Activated naive CD8-positive, alpha-beta T cell treated with anti-CD3 and anti-CD28 coated beads, Interleukin-2, amount 10 ng/mL, durations not matched to agents 7 days and 5 days (primary cell): ENCODE results near the gene PRR35. TPM values are rescaled to one million over a fixed set of nuclear protein-coding genes. Genes with fewer than 3 reads are reported as not detected.

Experiments
- ATAC-seq: fragments of 150-1000 bp; cut with Tn5 transposase; one replicate; pipeline ENCODE4 v1.10.0; 2021; ENCODE audit warnings: low read depth, moderate library complexity
- POLR2A ChIA-PET: fragments of 350-600 bp; sonication (Branson Sonifier 250); formaldehyde crosslinking; loops from one replicate; lab custom pipeline; 2021; ENCODE audit warnings: antibody characterized with exemption; lab: Charles Lee
- DNase-seq: peaks from one replicate; pipeline ENCODE4 v3.0.0; 2021
- H3K27ac Mint-ChIP-seq: one replicate; pipeline ENCODE4 v1.8.0; 2022; ENCODE audit warnings: mild to moderate bottlenecking, mixed read lengths
- H3K27me3 Mint-ChIP-seq: one replicate; pipeline ENCODE4 v1.8.0; 2022; ENCODE audit warnings: mild to moderate bottlenecking, moderate library complexity, mixed read lengths
- H3K36me3 Mint-ChIP-seq: one replicate; pipeline ENCODE4 v1.8.0; 2021; ENCODE audit warnings: mild to moderate bottlenecking, mixed read lengths
- H3K4me1 Mint-ChIP-seq: one replicate; pipeline ENCODE4 v1.8.0; 2021; ENCODE audit warnings: mixed read lengths
- H3K4me3 Mint-ChIP-seq: one replicate; pipeline ENCODE4 v1.8.0; 2022; ENCODE audit warnings: mild to moderate bottlenecking, moderate library complexity, mixed read lengths
- H3K9me3 Mint-ChIP-seq: one replicate; pipeline ENCODE4 v1.8.0; 2021; ENCODE audit warnings: mixed read lengths
- total RNA-seq, 2 experiments: library from RNA; stranded (reverse); gene quantifications; one replicate each; pipeline ENCODE4 v1.2.3, GENCODE V29; 2021

The PRR35 gene
- total RNA-seq, 2 experiments from 2014 or later, result not detected

- peak overlapping the region; percentile 99 for H3K27ac Mint-ChIP-seq
- H3K9me3 Mint-ChIP-seq, result no peaks in the 10 kb centered on the region
- H3K36me3 Mint-ChIP-seq, result no peaks in the 10 kb centered on the region
- POLR2A ChIA-PET, result interaction anchor here (0.9 to 2.2 kb wide), 8 partner anchors 9 to 1566 kb away, joined by 3 to 8 read pairs (median 4); partner anchors contain the start of genes CAPN15, JMJD8, METTL26 and NHLRC4
- peak overlapping the region; percentile 99 for H3K4me3 Mint-ChIP-seq
- peak; percentile 99 for DNase-seq
- H3K27me3 Mint-ChIP-seq, result no peaks in the 10 kb centered on the region
- peak; percentile 74 for ATAC-seq
- H3K4me1 Mint-ChIP-seq, result peaks cover 19% of the 10 kb centered on the region
Observed at GRCh38 chr16:588889-589657, 28.9 kb downstream of the PRR35 start.

GRCh38 chr16:589658-590187, 29.5 kb downstream of the PRR35 start, which contains the start of gene RAB40C:
TSS of gene RAB40C (plus strand) at chr16:590066. CDS start at chr16:590292, 226 bp downstream.
- Mint-ChIP-seq H3K4me3 (peak within 1 kb of the TSS; percentile 99), H3K27ac (peak within 1 kb of the TSS; percentile 99), H3K27me3 (no peaks in the 10 kb centered on the region), H3K4me1 (peaks cover 19% of the 10 kb centered on the region), H3K9me3 (no peaks in the 10 kb centered on the region), H3K36me3 (no peaks in the 10 kb centered on the region)
- POLR2A ChIA-PET, result interaction anchor here (1.0 to 1.3 kb wide), 2 partner anchors 9 to 47 kb away, joined by 5 read pairs; no protein-coding TSS in a partner anchor
- ATAC-seq (peak; percentile 85), DNase-seq (peak; percentile 97)

- peak overlapping the region; percentile 67 for H3K27ac Mint-ChIP-seq
- peak overlapping the region; percentile 83 for H3K4me3 Mint-ChIP-seq
- peaks cover 19% of the 10 kb centered on the region for H3K4me1 Mint-ChIP-seq
- POLR2A ChIA-PET, result interaction anchor here (1.0 to 1.3 kb wide), 2 partner anchors 8 to 46 kb away, joined by 5 read pairs; no protein-coding TSS in a partner anchor
- no peaks in the 10 kb centered on the region for H3K9me3 Mint-ChIP-seq
- ATAC-seq (peak; percentile 2), DNase-seq (no peak)
- H3K36me3 Mint-ChIP-seq, result no peaks in the 10 kb centered on the region
- H3K27me3 Mint-ChIP-seq, result no peaks in the 10 kb centered on the region
Observed at GRCh38 chr16:590188-590814, 30.1 kb downstream of the PRR35 start.

GRCh38 chr16:590815-591200, 30.6 kb downstream of the PRR35 start:
- H3K9me3 Mint-ChIP-seq, result no peaks in the 10 kb centered on the region
- POLR2A ChIA-PET, result interaction anchor here (1.0 to 1.3 kb wide), 2 partner anchors 8 to 46 kb away, joined by 5 read pairs; no protein-coding TSS in a partner anchor
- H3K4me1 Mint-ChIP-seq, result peaks cover 19% of the 10 kb centered on the region
- H3K27me3 Mint-ChIP-seq, result no peaks in the 10 kb centered on the region
- DNase-seq (no peak), ATAC-seq (no peak)
- H3K27ac Mint-ChIP-seq, result peak overlapping the region; percentile 67
- H3K4me3 Mint-ChIP-seq, result peak overlapping the region; percentile 83
- no peaks in the 10 kb centered on the region for H3K36me3 Mint-ChIP-seq

- H3K4me1 Mint-ChIP-seq, result peaks cover 19% of the 10 kb centered on the region
- DNase-seq (no peak), ATAC-seq (no peak)
- peak overlapping the region; percentile 83 for H3K4me3 Mint-ChIP-seq
- no peaks in the 10 kb centered on the region for H3K36me3 Mint-ChIP-seq
- POLR2A ChIA-PET, result no interaction called here
- H3K9me3 Mint-ChIP-seq, result no peaks in the 10 kb centered on the region
- H3K27me3 Mint-ChIP-seq, result no peaks in the 10 kb centered on the region
- peak overlapping the region; percentile 67 for H3K27ac Mint-ChIP-seq
Observed at GRCh38 chr16:591231-591630, 31.0 kb downstream of the PRR35 start.

- no peaks in the 10 kb centered on the region for H3K27me3 Mint-ChIP-seq
- no peak for DNase-seq
- ATAC-seq, result no peak
- peaks cover 17% of the 10 kb centered on the region for H3K4me1 Mint-ChIP-seq
- POLR2A ChIA-PET, result no interaction called here
- peaks cover 5% of the 10 kb centered on the region for H3K36me3 Mint-ChIP-seq
- no peak overlapping the region for H3K27ac Mint-ChIP-seq
- no peaks in the 10 kb centered on the region for H3K9me3 Mint-ChIP-seq
- H3K4me3 Mint-ChIP-seq, result no peak overlapping the region
Observed at GRCh38 chr16:591892-592517, 31.8 kb downstream of the PRR35 start.

- Mint-ChIP-seq H3K27ac (no peak overlapping the region), H3K27me3 (no peaks in the 10 kb centered on the region), H3K36me3 (peaks cover 5% of the 10 kb centered on the region), H3K4me3 (no peak overlapping the region), H3K4me1 (peaks cover 17% of the 10 kb centered on the region), H3K9me3 (no peaks in the 10 kb centered on the region)
- DNase-seq (no peak), ATAC-seq (no peak)
- POLR2A ChIA-PET, result interaction anchor here (1.1 kb wide), 1 partner anchor 1372 kb away, joined by 3 read pairs; the partner anchor contains the start of gene RPS2
Observed at GRCh38 chr16:592518-593306, 32.5 kb downstream of the PRR35 start.

GRCh38 chr16:593406-593805, 33.2 kb downstream of the PRR35 start:
- POLR2A ChIA-PET, result interaction anchor here (1.1 kb wide), 1 partner anchor 1372 kb away, joined by 3 read pairs; the partner anchor contains the start of gene RPS2

GRCh38 chr16:593807-594206, 33.6 kb downstream of the PRR35 start:
- Mint-ChIP-seq H3K4me3 (no peak overlapping the region), H3K27me3 (no peaks in the 10 kb centered on the region), H3K9me3 (no peaks in the 10 kb centered on the region), H3K27ac (no peak overlapping the region), H3K4me1 (peaks cover 13% of the 10 kb centered on the region), H3K36me3 (peaks cover 8% of the 10 kb centered on the region)
- no peak for DNase-seq
- POLR2A ChIA-PET, result interaction anchor here (1.1 kb wide), 1 partner anchor 1371 kb away, joined by 3 read pairs; the partner anchor contains the start of gene RPS2
- ATAC-seq, result no peak

More at GRCh38 chr16:593406-593805, 33.2 kb downstream of the PRR35 start:
- peaks cover 5% of the 10 kb centered on the region for H3K36me3 Mint-ChIP-seq
- no peaks in the 10 kb centered on the region for H3K27me3 Mint-ChIP-seq
- H3K4me1 Mint-ChIP-seq, result peaks cover 13% of the 10 kb centered on the region
- no peaks in the 10 kb centered on the region for H3K9me3 Mint-ChIP-seq
- no peak for DNase-seq
- ATAC-seq, result no peak
- no peak overlapping the region for H3K27ac Mint-ChIP-seq
- H3K4me3 Mint-ChIP-seq, result no peak overlapping the region

- peaks cover 9% of the 10 kb centered on the region for H3K36me3 Mint-ChIP-seq
- no peak overlapping the region for H3K27ac Mint-ChIP-seq
- ATAC-seq, result no peak
- no peaks in the 10 kb centered on the region for H3K27me3 Mint-ChIP-seq
- no peak overlapping the region for H3K4me3 Mint-ChIP-seq
- POLR2A ChIA-PET, result no interaction called here
- peaks cover 13% of the 10 kb centered on the region for H3K4me1 Mint-ChIP-seq
- DNase-seq, result no peak
- no peaks in the 10 kb centered on the region for H3K9me3 Mint-ChIP-seq
Observed at GRCh38 chr16:595094-595528, 34.9 kb downstream of the PRR35 start.

- Mint-ChIP-seq H3K27ac (no peak overlapping the region), H3K36me3 (peaks cover 9% of the 10 kb centered on the region), H3K4me1 (peaks cover 7% of the 10 kb centered on the region), H3K4me3 (no peak overlapping the region), H3K9me3 (no peaks in the 10 kb centered on the region), H3K27me3 (no peaks in the 10 kb centered on the region)
- POLR2A ChIA-PET, result interaction anchor here (1.0 kb wide), 1 partner anchor 8 kb away, joined by 3 read pairs; no protein-coding TSS in a partner anchor
- no peak for ATAC-seq
- DNase-seq, result no peak
Observed at GRCh38 chr16:595942-596735, 35.9 kb downstream of the PRR35 start.

- H3K9me3 Mint-ChIP-seq, result no peaks in the 10 kb centered on the region
- POLR2A ChIA-PET, result interaction anchor here (1.0 kb wide), 1 partner anchor 9 kb away, joined by 3 read pairs; no protein-coding TSS in a partner anchor
- H3K27ac Mint-ChIP-seq, result no peak overlapping the region
- peaks cover 6% of the 10 kb centered on the region for H3K4me1 Mint-ChIP-seq
- H3K27me3 Mint-ChIP-seq, result no peaks in the 10 kb centered on the region
- no peak for DNase-seq
- peaks cover 9% of the 10 kb centered on the region for H3K36me3 Mint-ChIP-seq
- H3K4me3 Mint-ChIP-seq, result no peak overlapping the region
- ATAC-seq, result no peak
Observed at GRCh38 chr16:596736-597060, 36.5 kb downstream of the PRR35 start.
